ENCODE results near the gene NTN1.

NTN1 gene

GRCh38 chr17:8995711-8996110 lies 25.6 kb upstream of the NTN1 start:
- Histone ChIP-seq H3K4me3 (ENCODE audit: low read length) (no peak overlapping the region), H3K4me1 (ENCODE audit: control insufficient read depth, insufficient read depth, low read length) (no peaks in the 10 kb centered on the region), H3K9me3 (ENCODE audit: control insufficient read depth, low read length) (no peaks in the 10 kb centered on the region), H3K36me3 (ENCODE audit: control insufficient read depth, insufficient read depth, low read length) (no peaks in the 10 kb centered on the region), H3K27me3 (ENCODE audit: control insufficient read depth, insufficient read depth, low read length) (peaks cover 4% of the 10 kb centered on the region), H3K9ac (ENCODE audit: low read length) (no peak overlapping the region)

- Histone ChIP-seq H3K9ac (ENCODE audit: low read length) (no peak overlapping the region), H3K9me3 (ENCODE audit: control insufficient read depth, low read length) (no peaks in the 10 kb centered on the region), H3K4me1 (ENCODE audit: control insufficient read depth, insufficient read depth, low read length) (peaks cover 8% of the 10 kb centered on the region), H3K27me3 (ENCODE audit: control insufficient read depth, insufficient read depth, low read length) (peaks cover 14% of the 10 kb centered on the region), H3K4me3 (ENCODE audit: low read length) (no peak overlapping the region), H3K36me3 (ENCODE audit: control insufficient read depth, insufficient read depth, low read length) (no peaks in the 10 kb centered on the region)
Measured at GRCh38 chr17:8997994-8998628, 23.2 kb upstream of the NTN1 start.

- H3K27me3 ChIP-seq (ENCODE audit: control insufficient read depth, insufficient read depth, low read length), result peaks cover 43% of the 10 kb centered on the region
- H3K9me3 ChIP-seq (ENCODE audit: control insufficient read depth, low read length), result no peaks in the 10 kb centered on the region
Measured at GRCh38 chr17:9001559-9001958, 19.8 kb upstream of the NTN1 start.

GRCh38 chr17:9002227-9002605 lies 19.1 kb upstream of the NTN1 start:
- Histone ChIP-seq H3K4me3 (ENCODE audit: low read length) (no peak overlapping the region), H3K4me1 (ENCODE audit: control insufficient read depth, insufficient read depth, low read length) (peaks cover 13% of the 10 kb centered on the region), H3K27me3 (ENCODE audit: control insufficient read depth, insufficient read depth, low read length) (peaks cover 44% of the 10 kb centered on the region), H3K9me3 (ENCODE audit: control insufficient read depth, low read length) (no peaks in the 10 kb centered on the region), H3K36me3 (ENCODE audit: control insufficient read depth, insufficient read depth, low read length) (no peaks in the 10 kb centered on the region), H3K9ac (ENCODE audit: low read length) (no peak overlapping the region)

More at GRCh38 chr17:9001559-9001958, 19.8 kb upstream of the NTN1 start:
- H3K4me3 ChIP-seq (ENCODE audit: low read length), result no peak overlapping the region
- no peaks in the 10 kb centered on the region for H3K36me3 ChIP-seq (ENCODE audit: control insufficient read depth, insufficient read depth, low read length)
- no peak overlapping the region for H3K9ac ChIP-seq (ENCODE audit: low read length)
- peaks cover 13% of the 10 kb centered on the region for H3K4me1 ChIP-seq (ENCODE audit: control insufficient read depth, insufficient read depth, low read length)

GRCh38 chr17:9002606-9003354 lies 18.5 kb upstream of the NTN1 start:
- Histone ChIP-seq H3K36me3 (ENCODE audit: control insufficient read depth, insufficient read depth, low read length) (no peaks in the 10 kb centered on the region), H3K27me3 (ENCODE audit: control insufficient read depth, insufficient read depth, low read length) (peaks cover 44% of the 10 kb centered on the region), H3K9me3 (ENCODE audit: control insufficient read depth, low read length) (no peaks in the 10 kb centered on the region), H3K4me1 (ENCODE audit: control insufficient read depth, insufficient read depth, low read length) (peaks cover 13% of the 10 kb centered on the region), H3K9ac (ENCODE audit: low read length) (no peak overlapping the region), H3K4me3 (ENCODE audit: low read length) (no peak overlapping the region)

GRCh38 chr17:9003355-9004131 lies 17.8 kb upstream of the NTN1 start:
- H3K4me1 ChIP-seq (ENCODE audit: control insufficient read depth, insufficient read depth, low read length), result peaks cover 13% of the 10 kb centered on the region
- H3K9me3 ChIP-seq (ENCODE audit: control insufficient read depth, low read length), result no peaks in the 10 kb centered on the region
- H3K4me3 ChIP-seq (ENCODE audit: low read length), result no peak overlapping the region
- H3K27me3 ChIP-seq (ENCODE audit: control insufficient read depth, insufficient read depth, low read length), result peaks cover 45% of the 10 kb centered on the region
- no peak overlapping the region for H3K9ac ChIP-seq (ENCODE audit: low read length)
- H3K36me3 ChIP-seq (ENCODE audit: control insufficient read depth, insufficient read depth, low read length), result no peaks in the 10 kb centered on the region

GRCh38 chr17:9004132-9004960 lies 17.0 kb upstream of the NTN1 start:
- H3K9me3 ChIP-seq (ENCODE audit: control insufficient read depth, low read length), result no peaks in the 10 kb centered on the region
- H3K4me1 ChIP-seq (ENCODE audit: control insufficient read depth, insufficient read depth, low read length), result peaks cover 13% of the 10 kb centered on the region
- no peak overlapping the region for H3K9ac ChIP-seq (ENCODE audit: low read length)
- H3K36me3 ChIP-seq (ENCODE audit: control insufficient read depth, insufficient read depth, low read length), result no peaks in the 10 kb centered on the region
- H3K27me3 ChIP-seq (ENCODE audit: control insufficient read depth, insufficient read depth, low read length), result peaks cover 47% of the 10 kb centered on the region
- H3K4me3 ChIP-seq (ENCODE audit: low read length), result no peak overlapping the region

GRCh38 chr17:9004961-9005285 lies 16.4 kb upstream of the NTN1 start:
- Histone ChIP-seq H3K9me3 (ENCODE audit: control insufficient read depth, low read length) (no peaks in the 10 kb centered on the region), H3K4me1 (ENCODE audit: control insufficient read depth, insufficient read depth, low read length) (peaks cover 13% of the 10 kb centered on the region), H3K9ac (ENCODE audit: low read length) (no peak overlapping the region), H3K36me3 (ENCODE audit: control insufficient read depth, insufficient read depth, low read length) (no peaks in the 10 kb centered on the region), H3K4me3 (ENCODE audit: low read length) (no peak overlapping the region), H3K27me3 (ENCODE audit: control insufficient read depth, insufficient read depth, low read length) (peaks cover 47% of the 10 kb centered on the region)

GRCh38 chr17:9006175-9006767 lies 15.0 kb upstream of the NTN1 start:
- Histone ChIP-seq H3K9ac (ENCODE audit: low read length) (no peak overlapping the region), H3K36me3 (ENCODE audit: control insufficient read depth, insufficient read depth, low read length) (no peaks in the 10 kb centered on the region), H3K9me3 (ENCODE audit: control insufficient read depth, low read length) (no peaks in the 10 kb centered on the region), H3K4me3 (ENCODE audit: low read length) (no peak overlapping the region), H3K4me1 (ENCODE audit: control insufficient read depth, insufficient read depth, low read length) (peaks cover 13% of the 10 kb centered on the region), H3K27me3 (ENCODE audit: control insufficient read depth, insufficient read depth, low read length) (peaks cover 43% of the 10 kb centered on the region)

GRCh38 chr17:9007052-9007714 lies 14.1 kb upstream of the NTN1 start:
- H3K4me1 ChIP-seq (ENCODE audit: control insufficient read depth, insufficient read depth, low read length), result peaks cover 12% of the 10 kb centered on the region
- H3K4me3 ChIP-seq (ENCODE audit: low read length), result no peak overlapping the region
- H3K9me3 ChIP-seq (ENCODE audit: control insufficient read depth, low read length), result no peaks in the 10 kb centered on the region
- H3K36me3 ChIP-seq (ENCODE audit: control insufficient read depth, insufficient read depth, low read length), result no peaks in the 10 kb centered on the region
- H3K27me3 ChIP-seq (ENCODE audit: control insufficient read depth, insufficient read depth, low read length), result peaks cover 42% of the 10 kb centered on the region
- H3K9ac ChIP-seq (ENCODE audit: low read length), result no peak overlapping the region

- peaks cover 25% of the 10 kb centered on the region for H3K27me3 ChIP-seq (ENCODE audit: control insufficient read depth, insufficient read depth, low read length)
- H3K36me3 ChIP-seq (ENCODE audit: control insufficient read depth, insufficient read depth, low read length), result no peaks in the 10 kb centered on the region
- H3K9me3 ChIP-seq (ENCODE audit: control insufficient read depth, low read length), result no peaks in the 10 kb centered on the region
- peaks cover 3% of the 10 kb centered on the region for H3K4me1 ChIP-seq (ENCODE audit: control insufficient read depth, insufficient read depth, low read length)
- H3K4me3 ChIP-seq (ENCODE audit: low read length), result no peak overlapping the region
- H3K9ac ChIP-seq (ENCODE audit: low read length), result no peak overlapping the region
Measured at GRCh38 chr17:9009096-9009495, 12.2 kb upstream of the NTN1 start.

All from mucosa of stomach (tissue), 1 donor.